HG03025 (cell line): Measurements from ENCODE around the gene FERMT2.

Source experiments
- ATAC-seq: cut with Tn5 transposase; IDR thresholded peaks from one replicate; pipeline ENCODE4 v1.9.1; 2021; ENCODE audit warnings: mild to moderate bottlenecking, moderate library complexity; ENCODE audit not compliant: unreplicated experiment, low FRiP score

FERMT2 gene

GRCh38 chr14:52907949-52908348 lies 42.9 kb downstream of the FERMT2 start:
- no peak for ATAC-seq

DNA sequence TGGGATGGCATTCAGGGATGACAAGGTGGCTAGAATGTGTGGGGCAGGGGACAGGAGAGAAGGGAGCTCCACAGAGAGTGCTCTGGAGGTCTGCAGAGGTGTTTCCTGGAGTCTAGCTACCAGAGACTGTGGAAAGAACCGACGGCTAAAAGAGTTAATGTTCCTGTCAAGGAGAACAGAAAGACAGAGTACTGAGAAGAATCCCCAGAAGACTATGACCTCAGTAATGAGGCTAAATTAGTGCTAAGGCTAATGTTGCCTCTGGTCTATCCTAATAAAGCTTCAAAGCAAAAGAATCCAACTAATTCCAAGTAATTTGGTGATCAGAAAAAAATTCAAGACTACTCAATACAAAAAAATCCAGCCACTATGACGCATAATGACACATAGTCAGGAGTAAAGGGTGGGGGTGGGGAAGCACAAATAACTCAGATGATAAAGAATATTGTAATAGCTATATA lies 44.7 kb downstream of the FERMT2 start:
- no peak for ATAC-seq

DNA sequence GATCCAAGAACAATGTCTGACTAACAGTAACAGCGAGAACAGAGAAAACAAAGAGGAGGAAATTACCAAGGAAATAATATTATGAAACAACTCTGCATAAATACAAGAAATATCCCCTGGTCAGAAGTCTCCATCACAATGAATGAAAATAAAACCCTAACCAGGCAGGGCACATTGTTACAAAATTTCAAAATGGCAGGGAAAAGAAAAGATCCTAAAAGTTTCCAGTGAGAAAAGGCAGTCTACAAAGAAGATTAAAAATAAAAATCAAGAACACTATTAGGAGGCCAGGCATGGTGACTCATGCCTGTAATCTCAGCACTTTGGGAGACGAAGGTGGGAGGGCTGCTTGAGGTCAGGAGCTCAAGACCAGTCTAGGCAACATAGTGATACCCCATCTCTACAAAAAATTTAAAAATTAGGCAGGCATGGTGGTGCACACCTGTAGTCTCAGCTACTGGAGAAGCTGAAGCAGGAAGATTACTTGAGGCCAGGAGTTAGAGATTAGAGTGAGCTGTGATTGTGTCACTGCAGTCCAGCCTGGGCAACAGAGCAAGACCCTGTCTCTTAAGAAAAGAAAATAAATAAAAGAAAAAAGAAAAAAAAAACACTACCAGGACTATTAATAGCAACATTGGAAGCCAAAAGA lies 47.8 kb downstream of the FERMT2 start:
- no peak for ATAC-seq

GRCh38 chr14:52901357-52901980 lies 49.4 kb downstream of the FERMT2 start:
- no peak for ATAC-seq

GRCh38 chr14:52900731-52901130 lies 50.1 kb downstream of the FERMT2 start:
- no peak for ATAC-seq

DNA sequence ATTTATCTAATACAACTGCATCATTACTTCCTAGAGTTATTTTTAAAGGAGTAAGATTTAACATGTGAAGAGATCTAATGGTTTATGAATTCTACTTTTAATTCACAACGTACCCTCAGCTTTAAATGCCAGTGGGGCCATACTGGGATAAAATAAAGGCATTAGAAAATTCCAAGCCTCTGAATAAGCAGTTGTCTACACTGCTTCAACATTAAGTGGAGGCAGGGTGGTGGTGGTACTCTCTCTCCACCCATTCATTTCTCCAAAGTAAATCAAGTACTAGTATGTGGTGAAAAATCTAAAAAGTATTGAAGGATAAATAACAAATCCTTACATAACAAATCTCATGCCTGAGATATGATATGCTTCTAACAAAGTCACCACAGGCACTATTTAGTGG lies 52.4 kb downstream of the FERMT2 start:
- ATAC-seq, result no peak

DNA sequence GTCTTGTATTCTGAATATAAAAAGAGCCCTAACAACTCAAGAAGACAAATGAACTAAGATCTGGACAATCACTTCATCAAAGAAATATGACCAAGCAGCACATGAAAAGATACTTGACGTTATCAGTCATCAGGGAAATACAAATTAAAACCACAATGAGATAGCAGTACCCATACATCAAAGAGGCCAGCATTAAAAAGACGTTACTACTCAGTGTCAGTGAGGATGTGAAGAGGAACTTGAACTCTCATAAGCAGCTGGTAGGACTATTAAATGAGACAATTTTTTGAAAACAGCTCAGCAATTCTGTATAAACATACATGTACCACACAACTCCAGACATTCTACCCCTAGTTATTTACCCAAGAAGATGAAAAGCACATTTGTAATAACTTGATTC lies 55.9 kb downstream of the FERMT2 start:
- no peak for ATAC-seq

GRCh38 chr14:52891800-52892199 lies 59.0 kb downstream of the FERMT2 start:
- ATAC-seq, result no peak

DNA sequence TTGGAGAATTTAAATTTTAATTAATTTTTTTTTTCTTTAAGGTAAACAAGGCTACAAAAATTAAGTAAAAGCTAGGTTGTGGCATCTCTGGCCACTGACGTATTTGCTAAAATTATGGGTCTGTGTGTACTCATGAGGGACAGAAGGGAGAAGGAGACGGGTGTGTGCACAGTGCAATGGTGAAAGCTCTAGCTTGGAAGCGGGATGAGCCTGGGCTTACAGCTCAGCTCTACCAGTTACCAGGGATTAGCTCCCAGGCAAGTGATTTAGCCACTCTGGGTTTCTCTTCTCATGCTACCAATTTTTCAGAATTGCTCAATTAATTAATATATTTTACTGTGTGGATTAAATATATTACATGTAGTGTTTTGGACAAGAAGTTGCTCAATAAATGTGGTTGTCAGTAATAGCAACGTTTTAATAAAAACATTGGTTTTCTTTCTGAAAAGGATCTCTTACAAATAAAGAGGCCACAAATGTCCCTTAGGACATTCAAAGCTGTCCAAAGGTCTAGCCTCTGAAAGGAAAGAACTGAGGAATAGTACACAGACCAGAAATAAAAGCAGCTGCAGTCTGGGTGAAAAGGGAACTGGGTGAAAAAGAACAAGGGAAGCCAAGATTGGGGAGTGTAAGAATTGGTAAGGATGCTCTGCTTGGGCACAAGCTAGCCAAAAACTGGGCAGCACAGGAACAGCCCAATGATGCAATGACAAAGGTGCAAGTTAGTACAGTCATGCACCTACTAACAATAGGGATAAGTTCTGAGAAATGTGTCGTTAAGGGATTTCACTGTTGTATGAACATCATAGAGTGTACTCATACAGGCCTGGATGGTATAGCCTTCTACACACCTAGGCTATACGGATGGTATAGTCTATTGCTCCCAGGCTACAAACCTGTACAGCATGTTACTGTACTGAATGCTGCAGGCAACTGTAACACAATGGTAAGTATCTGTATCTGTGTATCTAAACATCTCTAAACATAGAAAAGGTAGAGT lies 61.7 kb downstream of the FERMT2 start:
- no peak for ATAC-seq

DNA sequence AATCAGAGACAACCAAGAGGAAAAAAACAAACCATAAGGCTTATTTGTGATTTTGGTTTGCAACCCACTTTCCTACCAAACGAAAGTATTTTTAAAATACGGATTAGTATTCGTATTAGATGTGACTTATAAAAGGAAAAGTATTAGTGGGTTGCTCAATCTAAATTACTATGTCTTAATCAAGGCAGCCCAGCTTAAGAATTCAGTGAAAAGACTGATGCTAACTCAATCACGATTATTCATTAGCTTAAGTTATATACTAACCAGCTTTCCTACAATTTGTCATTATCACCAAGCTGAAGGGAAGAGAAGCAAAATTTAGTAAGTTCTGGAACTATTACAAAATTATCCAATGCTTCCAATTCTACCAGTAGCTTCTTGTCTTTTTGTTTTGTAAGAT lies 62.7 kb downstream of the FERMT2 start:
- no peak for ATAC-seq

DNA sequence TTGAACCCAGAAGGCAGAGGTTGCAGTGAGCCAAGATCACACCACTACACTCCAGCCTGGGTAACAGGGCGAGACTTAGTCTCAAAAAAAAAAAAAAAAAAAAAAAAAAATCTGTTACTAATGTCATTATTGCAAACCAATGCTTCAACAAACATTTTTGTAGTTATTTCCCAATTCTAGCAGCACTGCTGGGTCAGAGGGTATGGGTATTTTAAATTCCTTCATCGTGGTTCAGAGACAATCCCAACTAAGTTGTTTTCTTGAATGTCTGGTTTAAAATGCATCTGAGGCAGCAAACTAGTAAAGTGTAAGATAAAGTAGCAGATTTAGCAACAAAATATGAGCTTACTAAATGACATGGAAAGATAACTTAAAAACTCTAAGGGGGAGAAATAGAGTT lies 65.6 kb downstream of the FERMT2 start:
- no peak for ATAC-seq

- no peak for ATAC-seq
Measured at GRCh38 chr14:52883658-52884057, 67.2 kb downstream of the FERMT2 start.

- ATAC-seq, result no peak
Measured at GRCh38 chr14:52882824-52883223, 68.0 kb downstream of the FERMT2 start.

DNA sequence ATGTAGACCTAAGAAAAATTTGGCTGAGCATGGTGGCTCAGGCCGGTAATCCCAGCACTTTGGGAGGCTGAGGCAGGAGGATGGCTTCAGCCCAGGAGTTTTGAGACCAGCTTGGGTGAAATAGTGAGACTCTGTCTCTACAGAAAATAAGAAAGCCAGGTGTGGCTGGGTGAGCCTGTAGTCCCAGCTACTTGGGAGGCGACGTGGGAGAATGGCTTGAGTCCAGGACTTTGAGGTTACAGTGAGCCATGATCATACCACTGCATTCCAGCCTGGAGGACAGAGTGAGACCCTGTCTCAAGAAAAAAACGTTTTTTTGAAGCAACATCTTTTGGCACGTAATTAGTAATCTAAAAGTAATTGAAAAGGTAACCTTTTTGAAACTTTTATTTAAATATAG lies 70.9 kb downstream of the FERMT2 start:
- ATAC-seq, result no peak

GRCh38 chr14:52878946-52879345 lies 71.9 kb downstream of the FERMT2 start:
- ATAC-seq, result no peak

GRCh38 chr14:52878469-52878868 lies 72.4 kb downstream of the FERMT2 start:
- no peak for ATAC-seq

DNA sequence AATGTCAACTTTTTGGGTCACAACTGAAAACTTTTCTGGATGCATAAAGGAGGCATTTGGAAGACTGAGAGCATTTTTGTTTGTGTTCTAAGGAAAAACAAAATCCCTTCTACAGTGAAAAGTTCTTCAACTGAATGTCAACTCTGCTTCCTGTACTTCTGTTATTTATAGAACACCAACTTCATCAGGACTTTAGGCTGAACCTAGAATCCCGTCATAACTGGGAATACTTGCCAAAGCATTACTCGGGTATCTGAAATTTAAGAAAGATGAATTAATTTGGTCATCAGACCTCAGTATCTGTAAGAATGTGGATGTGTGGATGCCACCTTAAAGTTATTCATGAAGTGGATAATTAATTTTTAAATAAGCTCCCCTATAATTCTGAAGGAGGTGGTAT lies 73.2 kb downstream of the FERMT2 start:
- no peak for ATAC-seq

GRCh38 chr14:52876806-52877205 lies 74.0 kb downstream of the FERMT2 start:
- ATAC-seq, result no peak

DNA sequence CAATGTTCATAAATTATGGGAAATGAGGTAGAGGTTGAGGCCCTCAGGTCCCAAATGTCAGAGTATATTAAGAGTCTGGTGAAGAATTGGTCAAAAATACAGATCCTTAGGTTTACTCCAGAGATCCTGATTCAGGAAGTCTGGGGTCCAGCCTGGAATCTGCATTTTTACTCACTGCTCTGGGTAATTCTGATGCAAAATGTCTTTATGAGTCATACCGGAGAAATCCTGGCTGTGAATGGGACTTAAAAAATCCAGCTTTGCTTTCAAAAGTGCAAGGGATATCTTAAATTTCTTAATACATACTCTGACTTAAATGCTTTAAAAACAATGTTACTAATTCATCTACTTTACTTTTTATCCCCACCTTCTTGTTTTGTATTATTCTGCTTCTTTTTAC lies 74.5 kb downstream of the FERMT2 start:
- no peak for ATAC-seq

DNA sequence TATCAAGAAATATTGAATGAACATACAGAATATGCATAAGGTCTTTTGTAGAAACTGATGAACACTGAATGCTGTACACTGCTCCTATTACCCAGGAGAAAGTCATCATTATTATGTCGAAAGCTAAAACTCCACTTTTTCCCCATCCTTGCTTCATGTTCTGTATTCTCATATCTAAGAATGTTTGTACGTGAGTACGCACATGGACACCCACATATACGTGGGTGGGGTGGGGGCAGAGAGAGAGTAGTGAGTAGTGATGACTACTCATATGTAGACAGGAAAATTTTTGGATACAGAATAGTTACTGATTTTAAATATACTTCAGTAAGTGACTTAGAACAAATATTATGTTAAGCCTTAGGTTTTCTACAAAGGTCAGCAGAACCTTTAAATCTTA lies 75.1 kb downstream of the FERMT2 start:
- ATAC-seq, result no peak

DNA sequence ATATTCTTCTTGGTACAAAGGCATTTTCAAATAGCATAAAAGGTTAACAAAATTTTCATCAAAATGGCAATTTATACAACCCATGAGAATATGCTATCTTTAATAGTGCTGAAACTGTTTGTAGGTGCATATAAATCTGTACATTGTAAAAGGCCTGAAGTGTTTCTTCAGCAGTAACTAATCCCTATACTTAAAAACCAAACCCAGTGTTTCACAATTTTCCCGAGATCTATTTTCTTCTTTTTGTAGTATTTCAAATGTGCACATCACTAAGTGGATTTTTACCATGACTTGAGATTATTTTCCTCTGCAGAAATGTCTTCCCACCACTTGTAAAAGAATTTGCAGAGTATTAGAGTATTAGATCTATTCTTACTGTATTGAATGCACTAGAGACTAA lies 76.5 kb downstream of the FERMT2 start:
- no peak for ATAC-seq
